Effector memory CD4-positive, alpha-beta T cell (primary cell): ENCODE measurements around the gene CTBP2.

Experiments
- DNase-seq, 3 donors: peaks; one replicate each; pipeline ENCODE4 v3.0.0-alpha.2; 2020
- H3K27ac ChIP-seq: 2 replicates; pipeline ENCODE4 v1.7.0; 2013; ENCODE audit warnings: mild to moderate bottlenecking, low read length, moderate library complexity; ENCODE audit not compliant: insufficient read depth, poor library complexity, severe bottlenecking
- H3K27me3 ChIP-seq: replicated peaks from 2 replicates; pipeline ENCODE4 v1.7.0; 2013; ENCODE audit warnings: mild to moderate bottlenecking, low read length; ENCODE audit not compliant: insufficient read depth, control insufficient read depth, poor library complexity, severe bottlenecking
- H3K36me3 ChIP-seq: 2 replicates; pipeline ENCODE4 v1.7.0; 2013; ENCODE audit warnings: mild to moderate bottlenecking, low read length, moderate library complexity; ENCODE audit not compliant: control insufficient read depth, insufficient read depth
- H3K4me1 ChIP-seq: 2 replicates; pipeline ENCODE4 v1.7.0; 2013; ENCODE audit warnings: low read length, mild to moderate bottlenecking; ENCODE audit not compliant: control insufficient read depth, insufficient read depth, poor library complexity, severe bottlenecking
- H3K4me3 ChIP-seq: 2 replicates; pipeline ENCODE4 v1.7.0; 2013; ENCODE audit warnings: low read length, low read depth, mild to moderate bottlenecking; ENCODE audit not compliant: insufficient read depth, poor library complexity, severe bottlenecking
- H3K9me3 ChIP-seq: 2 replicates; pipeline ENCODE4 v1.7.0; 2013; ENCODE audit warnings: mild to moderate bottlenecking, low read length, moderate library complexity; ENCODE audit not compliant: control insufficient read depth

Gene CTBP2

DNA sequence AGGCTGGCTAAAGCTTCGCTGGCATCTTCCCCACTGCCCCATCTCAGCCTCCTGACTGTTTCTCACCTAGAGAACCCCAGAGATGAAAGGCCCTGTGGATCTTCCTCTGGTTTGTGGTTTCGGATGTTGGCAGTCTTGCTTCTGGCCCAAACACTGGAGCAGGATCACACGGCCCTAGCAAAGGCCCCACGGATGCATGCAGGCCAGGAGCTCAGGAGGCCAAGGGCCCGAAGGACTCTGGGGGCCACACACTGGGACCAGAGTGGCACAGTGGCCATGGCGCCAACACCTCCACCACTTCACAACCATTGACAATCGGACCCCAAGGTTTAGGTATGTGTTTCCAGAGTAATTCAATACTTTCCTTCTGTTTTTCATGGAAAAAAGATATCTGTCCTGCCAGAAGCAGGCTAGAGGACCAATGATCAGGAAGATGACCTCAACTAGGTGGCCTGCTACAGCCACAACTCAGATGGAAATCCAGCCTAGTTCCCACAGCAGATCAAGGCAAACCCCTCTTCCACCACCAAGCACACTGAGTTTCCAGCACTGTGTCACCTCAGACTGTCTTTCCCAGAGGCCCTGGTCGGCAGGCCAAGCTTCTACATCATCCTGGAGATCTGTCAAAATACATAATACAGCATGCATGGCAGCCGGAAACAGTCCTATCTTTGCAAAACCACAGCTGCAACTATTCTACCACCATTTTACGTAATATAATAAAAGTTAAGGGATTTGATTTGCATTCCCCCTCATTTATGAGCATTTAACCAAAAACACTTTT, 53.0 kb downstream of the CTBP2 start:
- no peak for DNase-seq
- Histone ChIP-seq H3K27ac (no peak overlapping the region), H3K36me3 (no peaks in the 10 kb centered on the region), H3K4me1 (no peaks in the 10 kb centered on the region), H3K4me3 (no peak overlapping the region), H3K9me3 (no peaks in the 10 kb centered on the region), H3K27me3 (no peaks in the 10 kb centered on the region)

DNA sequence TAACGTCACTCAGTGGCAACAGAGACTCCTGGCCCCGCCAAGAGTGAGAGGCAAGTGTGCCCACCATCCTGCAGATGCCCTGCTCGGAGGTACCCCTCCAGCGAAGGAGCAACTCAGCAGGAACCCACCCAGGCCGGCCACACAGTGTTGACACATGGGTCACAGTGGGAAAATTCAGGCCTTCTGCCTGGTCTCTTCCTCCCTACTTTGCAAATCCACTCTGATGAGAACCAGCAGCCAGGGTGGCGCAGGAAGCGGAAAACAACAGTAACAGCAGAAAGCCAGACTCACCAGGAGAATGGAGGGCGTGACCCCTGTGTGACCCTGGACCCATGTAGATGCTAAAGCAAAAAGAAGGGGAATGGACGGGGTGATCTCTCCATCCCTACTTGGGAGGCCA, 53.8 kb downstream of the CTBP2 start:
- H3K36me3 ChIP-seq, result no peaks in the 10 kb centered on the region
- no peak overlapping the region for H3K4me3 ChIP-seq
- no peaks in the 10 kb centered on the region for H3K9me3 ChIP-seq
- no peaks in the 10 kb centered on the region for H3K27me3 ChIP-seq
- no peaks in the 10 kb centered on the region for H3K4me1 ChIP-seq
- DNase-seq, result no peak
- no peak overlapping the region for H3K27ac ChIP-seq

DNA sequence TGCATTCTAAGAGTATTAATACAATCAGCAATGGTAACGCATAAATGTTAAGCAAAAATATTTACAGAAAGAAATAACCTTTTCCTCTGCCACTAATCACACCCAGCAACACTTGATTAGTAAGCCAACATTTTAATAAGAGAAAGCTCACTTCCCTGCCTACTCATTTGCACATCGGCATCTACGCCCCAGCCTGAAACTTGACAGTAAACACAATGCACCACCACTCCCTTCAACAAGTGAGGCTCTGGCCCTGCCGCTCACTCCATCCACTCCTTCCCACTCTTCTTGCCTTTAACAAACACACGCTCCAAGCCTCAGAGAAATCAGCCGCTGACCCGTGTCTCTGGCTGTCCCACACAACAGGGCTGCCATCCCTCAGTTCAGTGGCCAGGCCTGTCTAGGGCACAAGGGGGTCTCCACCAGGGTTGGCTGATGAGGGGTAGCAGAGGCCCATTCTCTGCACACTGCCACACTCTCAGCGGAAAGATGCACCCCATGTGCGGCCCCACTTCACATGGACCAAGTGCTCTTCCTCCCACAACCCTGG, 54.6 kb downstream of the CTBP2 start:
- Histone ChIP-seq H3K4me1 (no peaks in the 10 kb centered on the region), H3K36me3 (no peaks in the 10 kb centered on the region), H3K9me3 (no peaks in the 10 kb centered on the region), H3K27ac (no peak overlapping the region), H3K4me3 (no peak overlapping the region), H3K27me3 (no peaks in the 10 kb centered on the region)
- no peak for DNase-seq

DNA sequence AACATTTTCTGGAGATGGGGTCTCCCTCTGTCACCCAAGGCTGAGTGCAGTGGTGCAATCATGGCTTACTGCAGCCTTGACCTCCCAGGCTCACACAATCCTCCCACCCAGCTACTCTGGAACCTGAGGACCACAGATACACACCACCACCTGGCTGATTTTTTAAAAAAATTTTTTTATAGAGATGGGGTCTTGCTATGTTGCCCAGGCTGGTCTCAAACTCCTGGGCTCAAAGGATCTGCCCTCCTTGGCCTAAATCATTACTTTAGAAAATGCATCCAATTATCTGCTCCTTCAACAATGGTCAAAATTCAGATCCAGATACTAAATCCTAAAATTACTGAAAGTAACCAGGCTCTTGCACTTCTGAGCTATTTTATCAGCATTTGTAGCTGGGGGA, 55.2 kb downstream of the CTBP2 start:
- DNase-seq, result no peak
- H3K36me3 ChIP-seq, result no peaks in the 10 kb centered on the region
- H3K27me3 ChIP-seq, result no peaks in the 10 kb centered on the region
- no peak overlapping the region for H3K27ac ChIP-seq
- H3K4me3 ChIP-seq, result no peak overlapping the region
- no peaks in the 10 kb centered on the region for H3K9me3 ChIP-seq
- no peaks in the 10 kb centered on the region for H3K4me1 ChIP-seq

DNA sequence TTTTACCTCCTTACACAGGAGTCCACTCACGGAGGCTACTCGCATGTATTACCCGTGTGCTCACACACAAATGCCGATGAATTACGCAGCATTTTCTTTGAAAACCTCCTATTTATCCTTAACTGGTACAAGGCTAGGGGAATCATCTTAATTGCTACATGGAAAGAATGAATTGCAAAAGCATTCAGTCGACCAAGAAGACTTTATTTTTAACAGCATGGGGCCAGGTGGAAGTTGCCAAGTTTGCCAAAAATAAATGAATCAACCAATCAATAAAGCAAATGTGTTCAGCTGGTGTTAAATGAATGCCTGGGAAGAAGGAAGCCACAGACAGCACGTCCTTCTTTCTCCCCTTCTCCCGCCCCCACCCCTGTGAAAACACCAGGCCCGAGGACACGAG, 55.8 kb downstream of the CTBP2 start:
- Histone ChIP-seq H3K4me3 (no peak overlapping the region), H3K9me3 (no peaks in the 10 kb centered on the region), H3K27ac (no peak overlapping the region), H3K4me1 (no peaks in the 10 kb centered on the region), H3K36me3 (no peaks in the 10 kb centered on the region), H3K27me3 (no peaks in the 10 kb centered on the region)
- no peak for DNase-seq

DNA sequence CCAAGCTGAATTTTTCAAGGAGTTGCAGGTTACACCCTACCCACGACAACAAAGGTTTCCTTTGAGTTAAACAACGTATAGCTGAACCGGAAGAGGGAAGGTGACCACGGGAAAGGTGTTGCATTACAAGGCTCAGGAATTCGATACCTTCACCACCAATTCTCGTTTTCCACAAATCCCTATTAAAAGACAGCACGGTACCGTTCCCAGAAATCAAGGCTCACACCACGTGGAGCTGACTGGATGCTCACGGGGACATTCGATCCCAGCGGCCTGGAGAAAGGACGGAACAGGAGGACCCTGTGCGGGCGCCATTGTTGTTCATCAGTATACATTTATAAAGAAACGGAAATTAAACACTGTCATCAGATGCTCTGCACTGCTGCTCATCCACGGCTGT, 56.4 kb downstream of the CTBP2 start:
- no peak overlapping the region for H3K4me3 ChIP-seq
- H3K4me1 ChIP-seq, result no peaks in the 10 kb centered on the region
- no peaks in the 10 kb centered on the region for H3K36me3 ChIP-seq
- no peak overlapping the region for H3K27ac ChIP-seq
- H3K27me3 ChIP-seq, result no peaks in the 10 kb centered on the region
- no peaks in the 10 kb centered on the region for H3K9me3 ChIP-seq
- DNase-seq, result no peak

DNA sequence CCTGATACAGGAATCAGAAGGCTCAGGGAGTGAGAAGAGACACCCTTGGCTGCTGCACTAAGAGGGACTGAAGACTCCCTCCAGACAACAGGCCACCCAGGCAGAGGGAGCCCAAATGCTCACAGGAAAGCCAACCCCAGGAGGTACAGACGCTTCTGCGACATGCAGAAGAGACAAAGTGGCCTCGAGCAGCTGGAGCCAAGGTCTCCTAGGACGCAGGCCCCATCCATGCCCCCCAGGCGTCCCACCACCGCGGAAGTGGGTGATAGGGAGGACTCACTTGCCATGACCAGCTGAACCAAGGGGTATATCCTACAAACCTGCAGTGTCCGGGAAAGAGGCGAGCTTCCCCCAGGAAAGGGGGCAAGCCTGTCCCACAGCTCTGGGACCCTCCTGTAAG, 56.9 kb downstream of the CTBP2 start:
- H3K27ac ChIP-seq, result no peak overlapping the region
- no peaks in the 10 kb centered on the region for H3K27me3 ChIP-seq
- no peak overlapping the region for H3K4me3 ChIP-seq
- H3K9me3 ChIP-seq, result no peaks in the 10 kb centered on the region
- H3K4me1 ChIP-seq, result no peaks in the 10 kb centered on the region
- no peak for DNase-seq
- H3K36me3 ChIP-seq, result no peaks in the 10 kb centered on the region

DNA sequence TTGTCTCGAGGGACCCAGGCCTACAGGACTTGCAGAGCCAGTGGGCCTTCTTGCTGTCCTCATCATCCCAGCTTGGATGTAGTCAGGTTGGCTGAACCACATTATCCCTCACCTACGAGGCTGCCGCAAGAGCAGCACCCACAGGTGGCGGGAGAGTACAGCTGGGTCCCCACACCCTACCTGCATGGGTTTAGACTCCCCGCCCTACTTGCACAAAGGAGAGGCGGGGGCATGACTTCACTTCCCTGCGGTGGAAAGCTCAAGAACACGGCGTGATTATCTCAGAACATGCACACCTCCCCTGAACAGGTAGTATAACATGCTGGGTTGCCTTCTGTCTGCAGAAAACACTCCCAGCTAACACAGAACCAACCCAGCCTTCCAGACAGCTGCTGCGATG, 57.5 kb downstream of the CTBP2 start:
- Histone ChIP-seq H3K27me3 (no peaks in the 10 kb centered on the region), H3K27ac (no peak overlapping the region), H3K9me3 (no peaks in the 10 kb centered on the region), H3K4me3 (no peak overlapping the region), H3K4me1 (no peaks in the 10 kb centered on the region), H3K36me3 (no peaks in the 10 kb centered on the region)
- DNase-seq, result no peak

DNA sequence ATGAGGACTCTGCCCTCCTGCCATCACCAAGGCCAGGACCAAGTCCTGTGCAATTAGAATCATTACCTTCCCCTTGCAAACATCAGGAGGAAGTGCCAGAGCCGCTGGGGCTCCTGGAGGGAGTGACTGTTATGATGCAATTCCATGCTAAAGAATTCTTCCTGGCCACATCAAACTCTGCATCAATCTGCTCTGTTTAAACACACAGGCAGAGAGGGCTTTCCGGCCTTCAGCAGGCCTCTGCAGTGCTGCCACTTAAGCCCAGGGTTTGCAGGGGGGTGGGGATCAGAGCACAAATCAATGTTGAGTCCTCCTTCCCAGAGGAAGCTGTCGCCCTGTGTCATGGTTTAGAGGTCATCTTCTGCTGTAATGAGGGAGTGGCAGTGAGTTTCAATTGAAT, 58.1 kb downstream of the CTBP2 start:
- no peaks in the 10 kb centered on the region for H3K9me3 ChIP-seq

DNA sequence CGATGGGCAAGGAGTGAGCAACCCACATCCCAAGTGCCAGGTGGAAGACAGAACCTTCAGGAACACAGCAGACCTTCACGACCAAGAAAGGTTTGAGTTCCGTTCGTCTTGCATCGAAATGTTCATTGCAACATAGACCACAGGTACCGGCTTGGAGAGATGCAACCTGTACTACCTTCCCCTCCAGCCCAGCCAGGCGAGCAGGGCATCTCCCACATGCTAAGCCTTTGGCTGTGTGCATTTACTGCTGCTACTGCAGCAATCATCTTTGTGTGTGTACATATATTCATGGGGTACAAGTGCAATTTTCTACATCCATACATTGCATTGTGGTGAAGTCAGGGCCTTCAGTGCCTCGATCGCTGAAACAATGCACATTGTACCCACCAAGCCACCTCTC, 58.8 kb downstream of the CTBP2 start:
- no peaks in the 10 kb centered on the region for H3K4me1 ChIP-seq
- no peaks in the 10 kb centered on the region for H3K36me3 ChIP-seq
- H3K27ac ChIP-seq, result no peak overlapping the region
- no peak overlapping the region for H3K4me3 ChIP-seq
- H3K9me3 ChIP-seq, result no peaks in the 10 kb centered on the region
- DNase-seq, result no peak
- H3K27me3 ChIP-seq, result no peaks in the 10 kb centered on the region

More for the DNA sequence above, 58.1 kb downstream of the CTBP2 start:
- H3K36me3 ChIP-seq, result no peaks in the 10 kb centered on the region
- no peaks in the 10 kb centered on the region for H3K27me3 ChIP-seq
- DNase-seq, result no peak
- H3K4me3 ChIP-seq, result no peak overlapping the region
- no peak overlapping the region for H3K27ac ChIP-seq
- H3K4me1 ChIP-seq, result no peaks in the 10 kb centered on the region
